ENCODE results near the gene PKHD1. TPM values are rescaled to one million over a fixed set of nuclear protein-coding genes. Genes with fewer than 3 reads are reported as not detected.

The PKHD1 gene
- total and polyA plus RNA-seq, 2 experiments from 2014 or later: 0.47 to 3.3 TPM

DNA sequence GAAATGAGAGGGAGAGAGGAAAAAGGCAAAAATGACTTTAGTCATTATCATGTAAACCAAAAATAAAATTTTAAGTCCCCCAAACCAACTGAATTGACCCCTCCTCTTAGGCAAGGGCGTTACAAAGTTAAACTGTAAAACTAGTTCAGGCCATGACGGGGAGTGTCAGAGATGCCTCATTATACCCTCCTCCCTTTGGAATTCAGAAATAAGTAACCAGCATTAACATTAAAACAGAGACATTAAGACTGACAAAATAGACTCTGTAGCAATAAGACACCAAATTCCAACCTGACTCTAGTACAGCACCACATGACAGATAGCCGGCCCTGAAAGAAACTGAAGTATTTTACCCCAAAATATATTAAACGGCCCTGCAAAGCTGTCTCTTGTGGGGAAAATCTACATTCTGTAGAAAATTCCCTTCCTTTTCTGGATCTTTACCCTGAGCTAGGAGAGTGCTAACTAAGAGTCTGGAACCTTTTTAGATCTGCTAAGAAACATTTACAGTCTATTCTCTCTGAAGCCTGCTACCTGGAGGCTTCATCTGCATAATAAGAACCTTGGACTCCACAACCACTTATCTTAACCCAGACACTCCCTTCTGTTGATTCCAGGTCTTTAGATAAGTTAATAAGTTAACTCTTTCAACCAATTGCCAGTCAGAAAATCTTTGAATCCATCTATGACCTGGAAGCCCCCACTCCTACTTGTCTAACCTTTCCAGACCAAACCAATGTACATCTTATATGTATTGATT, 150.7 kb downstream of the PKHD1 start:
- no peak for DNase-seq (ENCODE audit: low spot score)
- no peaks in the 10 kb centered on the region for H4K20me1 ChIP-seq (ENCODE audit: insufficient read depth, poor library complexity, severe bottlenecking)
- no peaks in the 10 kb centered on the region for H3K9me2 ChIP-seq (replicated peaks; ENCODE audit: insufficient read depth)
- H3K27me3 ChIP-seq: no peaks in the 10 kb centered on the region
- H3K27ac ChIP-seq: peak overlapping the region; percentile 68
- WGBS (ENCODE audit: low lambda C conversion rate, missing lambda C conversion rate): 39% methylated on average over 4 of the region's 4 CpGs
- H3K9me3 ChIP-seq (ENCODE audit: low read depth): no peaks in the 10 kb centered on the region
- no peaks in the 10 kb centered on the region for H3K79me2 ChIP-seq
- H3K4me3 ChIP-seq: no peak overlapping the region
- H3K4me2 ChIP-seq: peak overlapping the region; percentile 26
- H3K4me1 ChIP-seq (ENCODE audit: insufficient read depth): peaks cover 17% of the 10 kb centered on the region
- TF ChIP-seq EZH2phosphoT487 (IDR thresholded peaks at IDR 0.05; ENCODE audit: low read depth, severe bottlenecking, unreplicated experiment) (no peak), EZH2 (IDR thresholded peaks at IDR 0.05; ENCODE audit: borderline replicate concordance) (no peak)
- TF ChIP-seq, protein P1, sequence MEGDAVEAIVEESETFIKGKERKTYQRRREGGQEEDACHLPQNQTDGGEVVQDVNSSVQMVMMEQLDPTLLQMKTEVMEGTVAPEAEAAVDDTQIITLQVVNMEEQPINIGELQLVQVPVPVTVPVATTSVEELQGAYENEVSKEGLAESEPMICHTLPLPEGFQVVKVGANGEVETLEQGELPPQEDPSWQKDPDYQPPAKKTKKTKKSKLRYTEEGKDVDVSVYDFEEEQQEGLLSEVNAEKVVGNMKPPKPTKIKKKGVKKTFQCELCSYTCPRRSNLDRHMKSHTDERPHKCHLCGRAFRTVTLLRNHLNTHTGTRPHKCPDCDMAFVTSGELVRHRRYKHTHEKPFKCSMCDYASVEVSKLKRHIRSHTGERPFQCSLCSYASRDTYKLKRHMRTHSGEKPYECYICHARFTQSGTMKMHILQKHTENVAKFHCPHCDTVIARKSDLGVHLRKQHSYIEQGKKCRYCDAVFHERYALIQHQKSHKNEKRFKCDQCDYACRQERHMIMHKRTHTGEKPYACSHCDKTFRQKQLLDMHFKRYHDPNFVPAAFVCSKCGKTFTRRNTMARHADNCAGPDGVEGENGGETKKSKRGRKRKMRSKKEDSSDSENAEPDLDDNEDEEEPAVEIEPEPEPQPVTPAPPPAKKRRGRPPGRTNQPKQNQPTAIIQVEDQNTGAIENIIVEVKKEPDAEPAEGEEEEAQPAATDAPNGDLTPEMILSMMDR (IDR thresholded peaks at IDR 0.05; ENCODE audit: poor library complexity): no peak
- no peak overlapping the region for H2AFZ ChIP-seq
- no peaks in the 10 kb centered on the region for H3K36me3 ChIP-seq (replicated peaks; ENCODE audit: insufficient read depth, low read depth)

DNA sequence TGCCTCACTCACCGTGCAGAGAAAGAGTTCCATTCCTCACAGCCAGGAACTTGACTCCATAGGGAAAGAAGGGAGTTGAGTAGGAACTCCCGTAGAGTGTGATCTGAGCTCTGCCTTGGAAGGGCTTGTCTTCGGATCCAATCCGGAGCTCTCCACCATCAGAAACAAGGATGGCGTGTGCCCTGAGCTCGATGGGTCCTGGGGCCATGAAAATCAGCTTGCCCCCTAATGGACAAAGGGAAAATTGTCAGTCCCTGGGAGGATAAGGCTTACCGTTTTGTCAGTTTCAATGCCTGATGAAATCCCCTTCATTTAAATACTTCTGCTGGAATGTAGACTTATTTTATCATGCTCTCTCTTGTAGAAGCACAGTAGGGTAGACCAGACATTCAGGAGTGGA, 153.3 kb downstream of the PKHD1 start:
- no peak for DNase-seq (ENCODE audit: low spot score)
- H3K4me3 ChIP-seq: no peak overlapping the region
- H3K9me2 ChIP-seq (replicated peaks; ENCODE audit: insufficient read depth): no peaks in the 10 kb centered on the region
- peaks cover 17% of the 10 kb centered on the region for H3K4me1 ChIP-seq (ENCODE audit: insufficient read depth)
- no peak overlapping the region for H2AFZ ChIP-seq
- no peaks in the 10 kb centered on the region for H3K27me3 ChIP-seq
- no peak overlapping the region for H3K27ac ChIP-seq
- H3K79me2 ChIP-seq: no peaks in the 10 kb centered on the region
- H3K9me3 ChIP-seq (ENCODE audit: low read depth): no peaks in the 10 kb centered on the region
- no peaks in the 10 kb centered on the region for H4K20me1 ChIP-seq (ENCODE audit: insufficient read depth, poor library complexity, severe bottlenecking)
- TF ChIP-seq, protein P1 (IDR thresholded peaks at IDR 0.05; ENCODE audit: poor library complexity): no peak
- TF ChIP-seq EZH2 (IDR thresholded peaks at IDR 0.05; ENCODE audit: borderline replicate concordance) (no peak), EZH2phosphoT487 (IDR thresholded peaks at IDR 0.05; ENCODE audit: low read depth, severe bottlenecking, unreplicated experiment) (no peak)
- no peak overlapping the region for H3K4me2 ChIP-seq
- no peaks in the 10 kb centered on the region for H3K36me3 ChIP-seq (replicated peaks; ENCODE audit: insufficient read depth, low read depth)
- WGBS (ENCODE audit: low lambda C conversion rate, missing lambda C conversion rate): 63% methylated on average over 7 of the region's 7 CpGs

DNA sequence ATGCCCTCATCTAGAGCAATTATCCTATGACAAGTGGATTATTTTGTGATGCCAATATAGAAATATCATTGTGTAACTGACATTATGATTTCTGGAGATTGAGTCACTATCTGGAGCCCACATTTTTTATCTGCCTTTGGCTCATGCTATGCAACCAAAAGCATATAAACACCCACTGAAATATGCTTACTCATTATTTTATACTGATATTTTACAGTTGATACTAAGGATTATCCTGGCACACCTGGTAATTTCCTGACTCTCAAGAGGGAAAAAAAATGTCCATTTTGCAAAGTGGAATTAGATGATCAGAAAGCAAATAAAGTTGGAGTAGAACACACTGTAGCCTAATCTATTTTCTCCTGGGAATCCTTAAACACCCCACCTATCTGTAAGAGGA, 154.5 kb downstream of the PKHD1 start:
- H3K4me2 ChIP-seq: no peak overlapping the region
- H3K79me2 ChIP-seq: no peaks in the 10 kb centered on the region
- no peak overlapping the region for H2AFZ ChIP-seq
- no peaks in the 10 kb centered on the region for H3K36me3 ChIP-seq (replicated peaks; ENCODE audit: insufficient read depth, low read depth)
- no peak overlapping the region for H3K27ac ChIP-seq
- no peaks in the 10 kb centered on the region for H3K9me2 ChIP-seq (replicated peaks; ENCODE audit: insufficient read depth)
- DNase-seq (ENCODE audit: low spot score): no peak
- no peaks in the 10 kb centered on the region for H3K27me3 ChIP-seq
- H4K20me1 ChIP-seq (ENCODE audit: insufficient read depth, poor library complexity, severe bottlenecking): no peaks in the 10 kb centered on the region
- H3K4me1 ChIP-seq (ENCODE audit: insufficient read depth): peaks cover 17% of the 10 kb centered on the region
- no peaks in the 10 kb centered on the region for H3K9me3 ChIP-seq (ENCODE audit: low read depth)
- TF ChIP-seq EZH2phosphoT487 (IDR thresholded peaks at IDR 0.05; ENCODE audit: low read depth, severe bottlenecking, unreplicated experiment): no peak
- no peak for TF ChIP-seq EZH2 (IDR thresholded peaks at IDR 0.05; ENCODE audit: borderline replicate concordance)
- TF ChIP-seq, protein P1 (IDR thresholded peaks at IDR 0.05; ENCODE audit: poor library complexity): no peak
- H3K4me3 ChIP-seq: no peak overlapping the region

All from hepatocyte (in vitro differentiated cells).